WTC11 (cell line): ENCODE results near the gene RFTN1. TPM values are rescaled to one million over a fixed set of nuclear protein-coding genes. Genes with fewer than 3 reads are reported as not detected.

Source experiments
- ATAC-seq: fragments of 200-7000 bp; cut with Tn5 transposase; 2 replicates; pipeline ENCODE4 v1.10.0; 2021; ENCODE audit warnings: mild to moderate bottlenecking, moderate library complexity
- CTCF ChIA-PET: fragments of 300-600 bp; sonication (Branson Sonifier 250); formaldehyde crosslinking; loops from one replicate; lab custom pipeline; 2021; ENCODE audit warnings: antibody characterized with exemption; lab: Charles Lee
- POLR2A ChIA-PET: fragments of 350-600 bp; sonication (Branson Sonifier 250); formaldehyde crosslinking; loops from one replicate; lab custom pipeline; 2021; ENCODE audit warnings: antibody characterized with exemption; lab: Charles Lee
- DNase-seq: peaks from one replicate; pipeline ENCODE4 v3.0.0; 2021; ENCODE audit warnings: low spot score
- H3K27ac Mint-ChIP-seq: 2 replicates; pipeline ENCODE4 v1.8.0; 2021; ENCODE audit warnings: mixed read lengths
- H3K27me3 Mint-ChIP-seq: 2 replicates; pipeline ENCODE4 v1.8.0; 2021; ENCODE audit warnings: low read depth, mild to moderate bottlenecking, moderate library complexity, mixed read lengths
- H3K36me3 Mint-ChIP-seq: 2 replicates; pipeline ENCODE4 v1.8.0; 2021; ENCODE audit warnings: mixed read lengths
- H3K4me1 Mint-ChIP-seq: 2 replicates; pipeline ENCODE4 v1.8.0; 2022; ENCODE audit warnings: mixed read lengths
- H3K4me3 Mint-ChIP-seq: 2 replicates; pipeline ENCODE4 v1.8.0; 2021; ENCODE audit warnings: mild to moderate bottlenecking, moderate library complexity, mixed read lengths
- H3K9me3 Mint-ChIP-seq: 2 replicates; pipeline ENCODE4 v1.8.0; 2021; ENCODE audit warnings: mixed read lengths
- ATF3 ChIP-seq: sonication (generic); formaldehyde crosslinking; conservative IDR thresholded peaks from 2 replicates; pipeline ENCODE4 v1.8.1; 2022; ENCODE audit warnings: mild to moderate bottlenecking, missing genetic modification reagents
- ERG ChIP-seq: fragments of 250-450 bp; sonication (Bioruptor Pico); IDR thresholded peaks from 2 replicates; pipeline ENCODE4 v1.8.0; 2021; ENCODE audit warnings: mild to moderate bottlenecking
- HMGA2 ChIP-seq: fragments of 250-450 bp; sonication (Bioruptor Pico); IDR thresholded peaks from 2 replicates; pipeline ENCODE4 v1.4.0; 2021; ENCODE audit warnings: mild to moderate bottlenecking, moderate library complexity
- IRF1 ChIP-seq: sonication (generic); formaldehyde crosslinking; IDR thresholded peaks from 2 replicates; pipeline ENCODE4 v1.8.0; 2023; ENCODE audit warnings: missing genetic modification reagents
- NFATC4 ChIP-seq: fragments of 250-450 bp; sonication (Bioruptor Pico); IDR thresholded peaks from 2 replicates; pipeline ENCODE4 v1.9.0; 2021; ENCODE audit warnings: mild to moderate bottlenecking
- NFYB ChIP-seq: sonication (generic); formaldehyde crosslinking; conservative IDR thresholded peaks from 2 replicates; pipeline ENCODE4 v1.8.0; 2022; ENCODE audit warnings: low read depth, missing genetic modification reagents
- NR2C2 ChIP-seq: sonication (generic); formaldehyde crosslinking; IDR thresholded peaks from 2 replicates; pipeline ENCODE4 v1.8.0; 2022; ENCODE audit warnings: mild to moderate bottlenecking, missing genetic modification reagents
- NR3C1 ChIP-seq: sonication (generic); formaldehyde crosslinking; conservative IDR thresholded peaks from 2 replicates; pipeline ENCODE4 v1.8.1; 2023; ENCODE audit warnings: low read depth, mild to moderate bottlenecking, missing genetic modification reagents
- PRRX2 ChIP-seq: fragments of 250-450 bp; sonication (Bioruptor Pico); IDR thresholded peaks from 2 replicates; pipeline ENCODE4 v1.8.0; 2021; ENCODE audit warnings: mild to moderate bottlenecking
- SOX15 ChIP-seq: fragments of 250-450 bp; sonication (Bioruptor Pico); IDR thresholded peaks from 2 replicates; pipeline ENCODE4 v1.9.0; 2021; ENCODE audit warnings: mild to moderate bottlenecking
- ZNF121 ChIP-seq: sonication (generic); formaldehyde crosslinking; IDR thresholded peaks from 2 replicates; pipeline ENCODE4 v1.8.0; 2023; ENCODE audit warnings: missing genetic modification reagents
- ZNF281 ChIP-seq: sonication (generic); formaldehyde crosslinking; IDR thresholded peaks from 2 replicates; pipeline ENCODE4 v1.8.0; 2023; ENCODE audit warnings: mild to moderate bottlenecking, missing genetic modification reagents
- ZNF317 ChIP-seq: sonication (generic); formaldehyde crosslinking; IDR thresholded peaks from 2 replicates; pipeline ENCODE4 v1.8.1; 2023; ENCODE audit warnings: low read depth, mild to moderate bottlenecking, moderate library complexity, missing genetic modification reagents, borderline replicate concordance
- ZNF416 ChIP-seq: fragments of 250-450 bp; sonication (Bioruptor Pico); IDR thresholded peaks from 2 replicates; pipeline ENCODE4 v1.9.0; 2021; ENCODE audit warnings: mild to moderate bottlenecking, inconsistent platforms
- total RNA-seq: library from RNA; stranded (reverse); gene quantifications from 3 replicates; pipeline ENCODE4 v1.2.3, GENCODE V29; 2021
- TF ChIP-seq, protein P1 (sequence below): fragments of 250-450 bp; sonication (Bioruptor Pico); IDR thresholded peaks from 2 replicates; pipeline ENCODE4 v1.9.0; 2021; ENCODE audit warnings: mild to moderate bottlenecking
- TF ChIP-seq, protein P2 (sequence below): sonication (generic); formaldehyde crosslinking; IDR thresholded peaks from 2 replicates; pipeline ENCODE4 v1.8.1; 2023; ENCODE audit warnings: mild to moderate bottlenecking, missing genetic modification reagents, moderate library complexity
- TF ChIP-seq, protein P3 (sequence below): fragments of 250-450 bp; sonication (Bioruptor Pico); IDR thresholded peaks from 2 replicates; pipeline ENCODE4 v1.9.0; 2021; ENCODE audit warnings: mild to moderate bottlenecking, borderline replicate concordance
- TF ChIP-seq, protein P4 (sequence below): sonication (generic); formaldehyde crosslinking; IDR thresholded peaks from 2 replicates; pipeline ENCODE4 v1.8.1; 2023; ENCODE audit warnings: mild to moderate bottlenecking, missing genetic modification reagents, borderline replicate concordance
- TF ChIP-seq, protein P5 (sequence below): sonication (generic); formaldehyde crosslinking; IDR thresholded peaks from 2 replicates; pipeline ENCODE4 v1.8.0; 2022; ENCODE audit warnings: missing genetic modification reagents

The RFTN1 gene
- total RNA-seq, 1 experiment from 2014 or later, result 3.8 TPM

DNA sequence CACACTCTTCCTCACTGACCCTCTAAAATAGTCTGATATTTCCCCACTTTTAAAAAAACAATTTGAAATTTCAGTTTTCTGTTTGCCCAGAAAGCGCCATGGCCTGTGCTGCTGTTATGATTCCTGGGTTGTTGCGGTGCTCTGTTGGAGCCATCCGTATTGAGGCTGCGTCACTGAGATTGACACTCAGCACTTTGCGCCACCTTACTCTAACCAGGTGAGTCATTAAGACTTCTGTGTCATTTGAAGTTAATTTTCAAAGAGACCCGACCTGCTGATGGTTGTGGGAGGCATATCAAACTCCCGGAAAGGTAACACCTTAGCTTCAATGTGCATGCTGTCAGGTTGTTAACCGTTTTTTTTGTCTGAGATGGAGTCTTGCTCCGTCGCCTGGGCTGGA is 242.6 kb downstream of the RFTN1 start (continued):
- TF ChIP-seq, protein P1, sequence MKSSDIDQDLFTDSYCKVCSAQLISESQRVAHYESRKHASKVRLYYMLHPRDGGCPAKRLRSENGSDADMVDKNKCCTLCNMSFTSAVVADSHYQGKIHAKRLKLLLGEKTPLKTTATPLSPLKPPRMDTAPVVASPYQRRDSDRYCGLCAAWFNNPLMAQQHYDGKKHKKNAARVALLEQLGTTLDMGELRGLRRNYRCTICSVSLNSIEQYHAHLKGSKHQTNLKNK (CRISPR knock-in tag), result no peak
- TF ChIP-seq, protein P2, sequence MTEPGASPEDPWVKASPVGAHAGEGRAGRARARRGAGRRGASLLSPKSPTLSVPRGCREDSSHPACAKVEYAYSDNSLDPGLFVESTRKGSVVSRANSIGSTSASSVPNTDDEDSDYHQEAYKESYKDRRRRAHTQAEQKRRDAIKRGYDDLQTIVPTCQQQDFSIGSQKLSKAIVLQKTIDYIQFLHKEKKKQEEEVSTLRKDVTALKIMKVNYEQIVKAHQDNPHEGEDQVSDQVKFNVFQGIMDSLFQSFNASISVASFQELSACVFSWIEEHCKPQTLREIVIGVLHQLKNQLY (CRISPR knock-in tag), result no peak
- TF ChIP-seq ATF3 (CRISPR knock-in tag) (no peak), ZNF281 (CRISPR knock-in tag) (no peak), ERG (CRISPR knock-in tag) (no peak), PRRX2 (CRISPR knock-in tag) (no peak), ZNF317 (CRISPR knock-in tag) (no peak), HMGA2 (CRISPR knock-in tag) (no peak)

GRCh38 chr3:16266714-16267113 is 246.8 kb downstream of the RFTN1 start:
- POLR2A ChIA-PET, result no interaction called here
- ATAC-seq (no peak), DNase-seq (no peak)
- CTCF ChIA-PET, result no interaction called here
- peaks cover 19% of the 10 kb centered on the region for H3K36me3 Mint-ChIP-seq
- H3K4me3 Mint-ChIP-seq, result peak overlapping the region; percentile 99
- no peaks in the 10 kb centered on the region; the same call in 1 of the 2 replicates for H3K27me3 Mint-ChIP-seq
- no peak overlapping the region for H3K27ac Mint-ChIP-seq
- no peaks in the 10 kb centered on the region for H3K9me3 Mint-ChIP-seq
- peaks cover 19% of the 10 kb centered on the region for H3K4me1 Mint-ChIP-seq
- no peak for TF ChIP-seq NR3C1
- no peak for TF ChIP-seq SOX15 (CRISPR knock-in tag)
- TF ChIP-seq IRF1 (CRISPR knock-in tag), result no peak
- no peak for TF ChIP-seq NR2C2
- TF ChIP-seq, protein P3, sequence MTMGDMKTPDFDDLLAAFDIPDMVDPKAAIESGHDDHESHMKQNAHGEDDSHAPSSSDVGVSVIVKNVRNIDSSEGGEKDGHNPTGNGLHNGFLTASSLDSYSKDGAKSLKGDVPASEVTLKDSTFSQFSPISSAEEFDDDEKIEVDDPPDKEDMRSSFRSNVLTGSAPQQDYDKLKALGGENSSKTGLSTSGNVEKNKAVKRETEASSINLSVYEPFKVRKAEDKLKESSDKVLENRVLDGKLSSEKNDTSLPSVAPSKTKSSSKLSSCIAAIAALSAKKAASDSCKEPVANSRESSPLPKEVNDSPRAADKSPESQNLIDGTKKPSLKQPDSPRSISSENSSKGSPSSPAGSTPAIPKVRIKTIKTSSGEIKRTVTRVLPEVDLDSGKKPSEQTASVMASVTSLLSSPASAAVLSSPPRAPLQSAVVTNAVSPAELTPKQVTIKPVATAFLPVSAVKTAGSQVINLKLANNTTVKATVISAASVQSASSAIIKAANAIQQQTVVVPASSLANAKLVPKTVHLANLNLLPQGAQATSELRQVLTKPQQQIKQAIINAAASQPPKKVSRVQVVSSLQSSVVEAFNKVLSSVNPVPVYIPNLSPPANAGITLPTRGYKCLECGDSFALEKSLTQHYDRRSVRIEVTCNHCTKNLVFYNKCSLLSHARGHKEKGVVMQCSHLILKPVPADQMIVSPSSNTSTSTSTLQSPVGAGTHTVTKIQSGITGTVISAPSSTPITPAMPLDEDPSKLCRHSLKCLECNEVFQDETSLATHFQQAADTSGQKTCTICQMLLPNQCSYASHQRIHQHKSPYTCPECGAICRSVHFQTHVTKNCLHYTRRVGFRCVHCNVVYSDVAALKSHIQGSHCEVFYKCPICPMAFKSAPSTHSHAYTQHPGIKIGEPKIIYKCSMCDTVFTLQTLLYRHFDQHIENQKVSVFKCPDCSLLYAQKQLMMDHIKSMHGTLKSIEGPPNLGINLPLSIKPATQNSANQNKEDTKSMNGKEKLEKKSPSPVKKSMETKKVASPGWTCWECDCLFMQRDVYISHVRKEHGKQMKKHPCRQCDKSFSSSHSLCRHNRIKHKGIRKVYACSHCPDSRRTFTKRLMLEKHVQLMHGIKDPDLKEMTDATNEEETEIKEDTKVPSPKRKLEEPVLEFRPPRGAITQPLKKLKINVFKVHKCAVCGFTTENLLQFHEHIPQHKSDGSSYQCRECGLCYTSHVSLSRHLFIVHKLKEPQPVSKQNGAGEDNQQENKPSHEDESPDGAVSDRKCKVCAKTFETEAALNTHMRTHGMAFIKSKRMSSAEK (CRISPR knock-in tag), result no peak
- TF ChIP-seq NFYB (CRISPR knock-in tag), result no peak
- no peak for TF ChIP-seq NFATC4 (CRISPR knock-in tag)
- TF ChIP-seq ZNF121 (CRISPR knock-in tag), result no peak
- TF ChIP-seq, protein P4, sequence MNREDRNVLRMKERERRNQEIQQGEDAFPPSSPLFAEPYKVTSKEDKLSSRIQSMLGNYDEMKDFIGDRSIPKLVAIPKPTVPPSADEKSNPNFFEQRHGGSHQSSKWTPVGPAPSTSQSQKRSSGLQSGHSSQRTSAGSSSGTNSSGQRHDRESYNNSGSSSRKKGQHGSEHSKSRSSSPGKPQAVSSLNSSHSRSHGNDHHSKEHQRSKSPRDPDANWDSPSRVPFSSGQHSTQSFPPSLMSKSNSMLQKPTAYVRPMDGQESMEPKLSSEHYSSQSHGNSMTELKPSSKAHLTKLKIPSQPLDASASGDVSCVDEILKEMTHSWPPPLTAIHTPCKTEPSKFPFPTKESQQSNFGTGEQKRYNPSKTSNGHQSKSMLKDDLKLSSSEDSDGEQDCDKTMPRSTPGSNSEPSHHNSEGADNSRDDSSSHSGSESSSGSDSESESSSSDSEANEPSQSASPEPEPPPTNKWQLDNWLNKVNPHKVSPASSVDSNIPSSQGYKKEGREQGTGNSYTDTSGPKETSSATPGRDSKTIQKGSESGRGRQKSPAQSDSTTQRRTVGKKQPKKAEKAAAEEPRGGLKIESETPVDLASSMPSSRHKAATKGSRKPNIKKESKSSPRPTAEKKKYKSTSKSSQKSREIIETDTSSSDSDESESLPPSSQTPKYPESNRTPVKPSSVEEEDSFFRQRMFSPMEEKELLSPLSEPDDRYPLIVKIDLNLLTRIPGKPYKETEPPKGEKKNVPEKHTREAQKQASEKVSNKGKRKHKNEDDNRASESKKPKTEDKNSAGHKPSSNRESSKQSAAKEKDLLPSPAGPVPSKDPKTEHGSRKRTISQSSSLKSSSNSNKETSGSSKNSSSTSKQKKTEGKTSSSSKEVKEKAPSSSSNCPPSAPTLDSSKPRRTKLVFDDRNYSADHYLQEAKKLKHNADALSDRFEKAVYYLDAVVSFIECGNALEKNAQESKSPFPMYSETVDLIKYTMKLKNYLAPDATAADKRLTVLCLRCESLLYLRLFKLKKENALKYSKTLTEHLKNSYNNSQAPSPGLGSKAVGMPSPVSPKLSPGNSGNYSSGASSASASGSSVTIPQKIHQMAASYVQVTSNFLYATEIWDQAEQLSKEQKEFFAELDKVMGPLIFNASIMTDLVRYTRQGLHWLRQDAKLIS (CRISPR knock-in tag), result no peak
- TF ChIP-seq, protein P5, sequence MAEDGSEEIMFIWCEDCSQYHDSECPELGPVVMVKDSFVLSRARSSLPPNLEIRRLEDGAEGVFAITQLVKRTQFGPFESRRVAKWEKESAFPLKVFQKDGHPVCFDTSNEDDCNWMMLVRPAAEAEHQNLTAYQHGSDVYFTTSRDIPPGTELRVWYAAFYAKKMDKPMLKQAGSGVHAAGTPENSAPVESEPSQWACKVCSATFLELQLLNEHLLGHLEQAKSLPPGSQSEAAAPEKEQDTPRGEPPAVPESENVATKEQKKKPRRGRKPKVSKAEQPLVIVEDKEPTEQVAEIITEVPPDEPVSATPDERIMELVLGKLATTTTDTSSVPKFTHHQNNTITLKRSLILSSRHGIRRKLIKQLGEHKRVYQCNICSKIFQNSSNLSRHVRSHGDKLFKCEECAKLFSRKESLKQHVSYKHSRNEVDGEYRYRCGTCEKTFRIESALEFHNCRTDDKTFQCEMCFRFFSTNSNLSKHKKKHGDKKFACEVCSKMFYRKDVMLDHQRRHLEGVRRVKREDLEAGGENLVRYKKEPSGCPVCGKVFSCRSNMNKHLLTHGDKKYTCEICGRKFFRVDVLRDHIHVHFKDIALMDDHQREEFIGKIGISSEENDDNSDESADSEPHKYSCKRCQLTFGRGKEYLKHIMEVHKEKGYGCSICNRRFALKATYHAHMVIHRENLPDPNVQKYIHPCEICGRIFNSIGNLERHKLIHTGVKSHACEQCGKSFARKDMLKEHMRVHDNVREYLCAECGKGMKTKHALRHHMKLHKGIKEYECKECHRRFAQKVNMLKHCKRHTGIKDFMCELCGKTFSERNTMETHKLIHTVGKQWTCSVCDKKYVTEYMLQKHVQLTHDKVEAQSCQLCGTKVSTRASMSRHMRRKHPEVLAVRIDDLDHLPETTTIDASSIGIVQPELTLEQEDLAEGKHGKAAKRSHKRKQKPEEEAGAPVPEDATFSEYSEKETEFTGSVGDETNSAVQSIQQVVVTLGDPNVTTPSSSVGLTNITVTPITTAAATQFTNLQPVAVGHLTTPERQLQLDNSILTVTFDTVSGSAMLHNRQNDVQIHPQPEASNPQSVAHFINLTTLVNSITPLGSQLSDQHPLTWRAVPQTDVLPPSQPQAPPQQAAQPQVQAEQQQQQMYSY, result no peak
- TF ChIP-seq ZNF416 (CRISPR knock-in tag), result no peak
